K562 (cell line): ENCODE measurements around the gene HCAR3. TPM values are rescaled to one million over a fixed set of nuclear protein-coding genes. Genes with fewer than 3 reads are reported as not detected.

Experiments used
- BHLHE40 ChIP-seq: IDR thresholded peaks from 2 replicates; pipeline ENCODE4 v1.6.1; 2011; ENCODE audit warnings: low read length, improper control_type of control experiment
- CUX1 ChIP-seq: fragments of 200-800 bp; sonication (Bioruptor generic); IDR thresholded peaks from 2 replicates; pipeline ENCODE4 v1.6.1; 2016; ENCODE audit warnings: missing genetic modification characterization, missing compliant biosample characterization
- DIDO1 ChIP-seq: fragments of 450-650 bp; IDR thresholded peaks from 2 replicates; pipeline ENCODE4 v1.6.1; 2016; ENCODE audit warnings: low read depth, missing biosample characterization, missing genetic modification characterization
- E2F1 ChIP-seq: sonication (generic); formaldehyde crosslinking; IDR thresholded peaks from 2 replicates; pipeline ENCODE4 v1.8.1; 2023; ENCODE audit warnings: mild to moderate bottlenecking, missing genetic modification reagents, moderate library complexity
- FOS ChIP-seq: IDR thresholded peaks from 3 replicates; pipeline ENCODE4 v1.6.1; 2011; ENCODE audit not compliant: insufficient read length; ENCODE audit errors: extremely low read depth
- FOXA3 ChIP-seq, 2 experiments: fragments of 450-650 bp in 1 of 2; sonication (generic) in 1 of 2; formaldehyde crosslinking; IDR thresholded peaks in 1 of 2; conservative IDR thresholded peaks in 1 of 2; 2 replicates each; pipeline versions ENCODE4 v1.4.0 to v1.8.0; 2020 to 2022; ENCODE audit warnings: mild to moderate bottlenecking in 2 of 2, missing genetic modification reagents in 1 of 2
- GTF2E2 ChIP-seq: fragments of 200-800 bp; sonication (Bioruptor generic); IDR thresholded peaks from 2 replicates; pipeline ENCODE4 v1.6.1; 2016; ENCODE audit warnings: missing genetic modification characterization, missing compliant biosample characterization
- HSF4 ChIP-seq: fragments of 250-450 bp; sonication (Bioruptor Pico); IDR thresholded peaks from 2 replicates; pipeline ENCODE4 v2.1.2; 2022; ENCODE audit warnings: mild to moderate bottlenecking, moderate library complexity, borderline replicate concordance
- PHF21A ChIP-seq: fragments of 450-650 bp; IDR thresholded peaks from 2 replicates; pipeline ENCODE4 v1.6.1; 2017; ENCODE audit warnings: low read depth, borderline replicate concordance
- PHF8 ChIP-seq: fragments of 200-600 bp; sonication (generic); IDR thresholded peaks from 2 replicates; pipeline ENCODE4 v1.6.1; 2012; ENCODE audit warnings: mixed run types, mild to moderate bottlenecking, inconsistent platforms, low read length, moderate library complexity, borderline replicate concordance
- RB1 ChIP-seq: fragments of 450-650 bp; IDR thresholded peaks from 2 replicates; pipeline ENCODE4 v1.6.1; 2017; ENCODE audit warnings: low read depth, mild to moderate bottlenecking
- RFX5 ChIP-seq: IDR thresholded peaks from 2 replicates; pipeline ENCODE4 v1.6.1; 2011; ENCODE audit warnings: low read depth, mild to moderate bottlenecking, improper control_type of control experiment, low read length
- SMAD4 ChIP-seq: fragments of 250-450 bp; sonication (Bioruptor Pico); conservative IDR thresholded peaks from 2 replicates; pipeline ENCODE4 v1.8.0; 2021; ENCODE audit warnings: inconsistent platforms, mild to moderate bottlenecking, moderate library complexity
- SMARCA4 ChIP-seq: fragments of 450-650 bp; IDR thresholded peaks from 2 replicates; pipeline ENCODE4 v1.6.1; 2016
- TBP ChIP-seq: optimal IDR thresholded peaks from 2 replicates; pipeline ENCODE3; 2011; ENCODE audit warnings: low read depth, low read length, improper control_type of control experiment
- TCF3 ChIP-seq: sonication (generic); formaldehyde crosslinking; IDR thresholded peaks from 2 replicates; pipeline ENCODE4 v1.4.0; 2020; ENCODE audit warnings: mild to moderate bottlenecking, missing genetic modification reagents
- TOE1 ChIP-seq, 2 experiments: fragments of 450-650 bp in 1 of 2; sonication (generic) in 1 of 2; formaldehyde crosslinking in 1 of 2; IDR thresholded peaks; 2 replicates each; pipeline versions ENCODE4 v1.7.1 to v1.8.0; 2016 to 2022; ENCODE audit warnings: borderline replicate concordance in 2 of 2, mild to moderate bottlenecking in 2 of 2, antibody characterized with exemption in 1 of 2, inconsistent platforms in 1 of 2, low read depth in 1 of 2, missing genetic modification reagents in 1 of 2, moderate library complexity in 1 of 2
- ZBED1 ChIP-seq: IDR thresholded peaks from 2 replicates; pipeline ENCODE4 v1.6.1; 2014
- ZNF639 ChIP-seq, 2 experiments: fragments of 200-800 bp in 1 of 2; sonication (Bioruptor generic) in 1 of 2; sonication (generic) in 1 of 2; formaldehyde crosslinking in 1 of 2; IDR thresholded peaks in 1 of 2; conservative IDR thresholded peaks in 1 of 2; 2 replicates each; pipeline versions ENCODE4 v1.5.0 to v1.6.1; 2016 to 2020; ENCODE audit warnings: missing compliant biosample characterization in 1 of 2, missing genetic modification characterization in 1 of 2, missing genetic modification reagents in 1 of 2
- polyA plus RNA-seq, 8 experiments: library from polyadenylated mRNA; depleted of rRNA in 4 of 8; stranded (reverse) in 5 of 8; unstranded in 3 of 8; fragments of >200 nt; fragmentation: Nextera tagmentation in 2 of 8; fragmentation: Illumina TruSeq in 1 of 8; extraction: Ambion mirVana in 2 of 8; extraction: Trizol in 1 of 8; gene quantifications; 2 replicates each; pipeline versions ENCODE4 v1.2.1 to v1.2.3, GENCODE V29; 2011 to 2014; ENCODE audit warnings: inconsistent platforms in 1 of 8, missing spikeins in 1 of 8
- total RNA-seq, 7 experiments: library from RNA; depleted of rRNA in 6 of 7; stranded (reverse); fragments of >200 nt in 6 of 7; fragmentation: Illumina TruSeq in 2 of 7; extraction: Trizol in 2 of 7; gene quantifications; 2 replicates each; pipeline versions ENCODE4 v1.2.1 to v1.2.3, GENCODE V29; 2011 to 2021; ENCODE audit warnings: low replicate concordance in 1 of 7

Gene HCAR3
- total and polyA plus RNA-seq, 9 of the 15 experiments (the other 6 are each of a cell fraction or from before 2014, with no cell fraction given), result not detected

GRCh38 chr12:122752464-122753318, 36.1 kb upstream of the HCAR3 start, which contains the start of gene DENR (continued):
- TF ChIP-seq FOS, result peak; percentile 1
- TF ChIP-seq PHF8, result peak; percentile 99
- peak; percentile 83 for TF ChIP-seq RB1
- no peak for TF ChIP-seq RFX5
- no peak for TF ChIP-seq HSF4 (CRISPR knock-in tag)
- peak; percentile 86 for TF ChIP-seq SMAD4 (CRISPR knock-in tag)
- TF ChIP-seq FOXA3 (CRISPR knock-in tag; conservative IDR thresholded peaks at IDR 0.05 in 1 of 2, IDR thresholded peaks at IDR 0.05 in 1 of 2), result peak in 1 of 2 experiments; percentile 82; a peak in 1 of 4 replicates
- TF ChIP-seq TBP, result peak; percentile 84
- TF ChIP-seq PHF21A, result no peak
- TF ChIP-seq TCF3, result peak; percentile 31; the same call in 1 of the 2 replicates
- peak; percentile 28; the same call in 1 of the 2 replicates for TF ChIP-seq TOE1 (IDR thresholded peaks at IDR 0.05; ENCODE audit: borderline replicate concordance)
- no peak for TF ChIP-seq TOE1 (CRISPR knock-in tag; IDR thresholded peaks at IDR 0.05; ENCODE audit: borderline replicate concordance, low read depth)
- TF ChIP-seq CUX1 (CRISPR knock-in tag), result no peak
- peak in 1 of 2 experiments; percentile 61; a peak in 2 of 4 replicates for TF ChIP-seq ZNF639 (CRISPR knock-in tag; conservative IDR thresholded peaks at IDR 0.05 in 1 of 2, IDR thresholded peaks at IDR 0.05 in 1 of 2)
- peak; percentile 99 for TF ChIP-seq BHLHE40
- TF ChIP-seq GTF2E2, result peak; percentile 71; the same call in 1 of the 2 replicates
- peak; percentile 91; the same call in 1 of the 2 replicates for TF ChIP-seq ZBED1
- peak; percentile 63; the same call in 1 of the 2 replicates for TF ChIP-seq DIDO1 (tag)
- TF ChIP-seq E2F1 (CRISPR knock-in tag), result peak; percentile 67; the same call in 1 of the 2 replicates
- TF ChIP-seq SMARCA4, result 0 out of 2 replicates have a peak, but pooled peaks have one; percentile 27
